B cell (primary cell): ENCODE data around the gene CSTA. TPM values are rescaled to one million over a fixed set of nuclear protein-coding genes. Genes with fewer than 3 reads are reported as not detected.

Experiments
- ATAC-seq: fragments of 200-7000 bp; cut with Tn5 transposase; one replicate; pipeline ENCODE4 v1.10.0; 2021; ENCODE audit warnings: low read depth, mild to moderate bottlenecking, moderate number of reproducible peaks, moderate library complexity
- CTCF ChIA-PET: fragments of 350-600 bp; sonication (Branson Sonifier 250); formaldehyde crosslinking; loops from one replicate; lab custom pipeline; 2021; ENCODE audit warnings: antibody characterized with exemption, inconsistent platforms; lab: Charles Lee
- POLR2A ChIA-PET: fragments of 350-600 bp; sonication (Branson Sonifier 250); formaldehyde crosslinking; loops from one replicate; lab custom pipeline; 2021; ENCODE audit warnings: antibody characterized with exemption; lab: Charles Lee
- DNase-seq: peaks from one replicate; pipeline ENCODE4 v3.0.0; 2013
- H2AFZ ChIP-seq: 2 replicates; pipeline ENCODE4 v1.6.1; 2012; ENCODE audit warnings: mild to moderate bottlenecking, low read depth, low read length; ENCODE audit not compliant: insufficient read depth, poor library complexity, severe bottlenecking
- H3K27ac ChIP-seq, 2 donors: 1 replicate in 1 of 2; 2 replicates in 1 of 2; pipeline ENCODE4 v1.5.1; 2012 to 2013; ENCODE audit warnings: low read length in 2 of 2, mild to moderate bottlenecking in 2 of 2, moderate library complexity in 1 of 2
- H3K27me3 ChIP-seq, 4 experiments: fragments of 200-600 bp in 1 of 4; sonication (generic) in 1 of 4; replicated peaks in 1 of 4; 1 replicate in 2 of 4; 2 replicates in 2 of 4; pipeline versions ENCODE4 v1.6.1 to v1.7.0; 2013 to 2016; ENCODE audit warnings: low read length in 3 of 4, mild to moderate bottlenecking in 2 of 4, mixed read lengths in 1 of 4, moderate library complexity in 1 of 4; ENCODE audit not compliant: insufficient read depth in 4 of 4, control insufficient read depth in 3 of 4; ENCODE audit errors: control extremely low read depth in 1 of 4
- H3K36me3 ChIP-seq, 2 experiments: replicated peaks in 1 of 2; 1 replicate in 1 of 2; 2 replicates in 1 of 2; pipeline versions ENCODE4 v1.6.1 to v1.7.1; 2013; ENCODE audit warnings: low read length in 1 of 2; ENCODE audit not compliant: insufficient read depth in 2 of 2, control insufficient read depth in 1 of 2; ENCODE audit errors: control extremely low read depth in 1 of 2, extremely low read depth in 1 of 2
- H3K4me1 ChIP-seq, 2 donors: fragments of 200-600 bp in 1 of 2; sonication (generic) in 1 of 2; 1 replicate in 1 of 2; 2 replicates in 1 of 2; pipeline versions ENCODE4 v1.5.1 to v1.6.1; 2013 to 2017; ENCODE audit warnings: low read length in 2 of 2; ENCODE audit not compliant: control insufficient read depth in 2 of 2, insufficient read depth in 2 of 2
- H3K4me2 ChIP-seq: replicated peaks from 2 replicates; pipeline ENCODE3; 2012; ENCODE audit warnings: mild to moderate bottlenecking, low read depth, low read length; ENCODE audit not compliant: poor library complexity, severe bottlenecking
- H3K4me3 ChIP-seq, 5 experiments: fragments of 200-600 bp in 1 of 5; sonication (generic) in 1 of 5; 1 replicate in 3 of 5; 2 replicates in 2 of 5; pipeline versions ENCODE4 v1.5.1 to v1.7.0; 2011 to 2016; ENCODE audit warnings: low read length in 4 of 5, mild to moderate bottlenecking in 4 of 5, low read depth in 2 of 5, control low read depth in 1 of 5, moderate library complexity in 1 of 5; ENCODE audit not compliant: insufficient read depth in 1 of 5; ENCODE audit errors: control extremely low read depth in 1 of 5, extremely low read depth in 1 of 5
- H3K79me2 ChIP-seq: fragments of 200-600 bp; sonication (generic); one replicate; pipeline ENCODE4 v1.6.0; 2016; ENCODE audit warnings: low read length; ENCODE audit not compliant: control insufficient read depth, insufficient read depth
- H3K9ac ChIP-seq: fragments of 200-600 bp; sonication (generic); 2 replicates; pipeline ENCODE4 v1.6.1; 2017; ENCODE audit warnings: mild to moderate bottlenecking, low read length, moderate library complexity
- H3K9me3 ChIP-seq, 3 donors: one replicate each; pipeline versions ENCODE4 v1.6.1 to v1.7.1; 2013; ENCODE audit warnings: low read length in 2 of 3; ENCODE audit not compliant: control insufficient read depth in 2 of 3, insufficient read depth in 1 of 3; ENCODE audit errors: control extremely low read depth in 1 of 3
- H4K20me1 ChIP-seq: 2 replicates; pipeline ENCODE4 v1.6.0; 2012; ENCODE audit warnings: mild to moderate bottlenecking, low read length; ENCODE audit not compliant: insufficient read depth, control insufficient read depth, poor library complexity, severe bottlenecking
- H3K27ac Mint-ChIP-seq: one replicate; pipeline ENCODE4 v1.8.0; 2021; ENCODE audit warnings: mixed read lengths
- H3K27me3 Mint-ChIP-seq: one replicate; pipeline ENCODE4 v1.8.0; 2021; ENCODE audit warnings: mixed read lengths
- H3K4me1 Mint-ChIP-seq: one replicate; pipeline ENCODE4 v1.8.0; 2021; ENCODE audit warnings: mixed read lengths
- H3K4me3 Mint-ChIP-seq: one replicate; pipeline ENCODE4 v1.8.0; 2021; ENCODE audit warnings: mixed read lengths
- H3K9me3 Mint-ChIP-seq: one replicate; pipeline ENCODE4 v1.8.0; 2022; ENCODE audit warnings: mixed read lengths; ENCODE audit not compliant: insufficient read depth
- EZH2 ChIP-seq: IDR thresholded peaks from 2 replicates; pipeline ENCODE4 v1.6.1; 2012; ENCODE audit warnings: borderline replicate concordance, low read depth, mild to moderate bottlenecking, moderate library complexity, low read length; ENCODE audit not compliant: insufficient read depth, poor library complexity, severe bottlenecking
- WGBS: methylation state at CpG from one replicate; pipeline ENCODE4 v1.1.5; 2013; ENCODE audit warnings: missing lambda C conversion rate; ENCODE audit not compliant: insufficient coverage; 5-methylcytosine and 5-hydroxymethylcytosine counted together
- intact Hi-C: fragments of 100-400 bp; cut with micrococcal nuclease; formaldehyde crosslinking; loops from one replicate; pipeline ENCODE4 v1.10.0; 2022
- polyA plus RNA-seq: library from polyadenylated mRNA; depleted of rRNA; stranded (reverse); fragments of >200 nt; gene quantifications from 2 replicates; pipeline ENCODE4 v1.2.3, GENCODE V29; 2012
- total RNA-seq, 2 donors: library from RNA; stranded (reverse); fragments of 120-200 nt in 1 of 2; gene quantifications; 1 replicate in 1 of 2; 2 replicates in 1 of 2; pipeline versions ENCODE4 v1.2.3 to v1.2.4, GENCODE V29; 2013 to 2022
- TF ChIP-seq, protein P1 (sequence below): fragments of 200-600 bp; IDR thresholded peaks from one replicate; pipeline ENCODE4 v1.8.0; 2022; ENCODE audit warnings: antibody characterized with exemption, mild to moderate bottlenecking

CSTA gene
- total and polyA plus RNA-seq, 2 donors (not counting 1 experiment from before 2014, with no cell fraction given), result 1.3 TPM; not detected in 1

DNA sequence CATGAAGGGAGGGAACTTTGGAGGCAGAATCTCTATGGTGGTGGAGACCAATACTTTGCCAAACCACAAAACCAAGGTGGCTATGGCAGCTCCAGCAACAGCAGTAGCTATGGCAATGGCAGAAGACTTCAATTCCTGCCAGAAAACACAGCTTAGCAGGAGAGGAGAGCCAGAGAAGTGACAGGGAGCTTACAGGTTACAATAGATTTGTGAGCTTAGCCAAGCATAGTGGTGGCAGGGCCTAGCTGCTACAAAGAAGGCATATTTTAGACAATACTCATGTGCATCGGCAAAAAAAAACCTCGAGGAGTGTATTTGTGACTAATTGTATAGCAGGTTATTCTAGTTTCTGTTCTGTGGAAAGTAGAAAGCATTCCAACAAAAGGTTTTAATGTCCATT is 6.4 kb upstream of the CSTA start:
- ChIA-PET POLR2A (no interaction called here), CTCF (interaction anchor here (0.7 kb wide), 1 partner anchor 12 kb away, joined by 5 read pairs; no protein-coding TSS in a partner anchor)
- Mint-ChIP-seq H3K4me3 (no peak overlapping the region), H3K9me3 (peaks cover 11% of the 10 kb centered on the region), H3K4me1 (no peaks in the 10 kb centered on the region), H3K27ac (no peak overlapping the region), H3K27me3 (peaks cover 14% of the 10 kb centered on the region)
- Histone ChIP-seq H3K4me3 (no peak overlapping the region), H3K79me2 (no peaks in the 10 kb centered on the region), H3K9ac (no peak overlapping the region), H3K27ac (no peak overlapping the region), H4K20me1 (no peaks in the 10 kb centered on the region), H3K27me3 (no peaks in the 10 kb centered on the region), H2AFZ (no peak overlapping the region), H3K4me2 (no peak overlapping the region), H3K36me3 (no peaks in the 10 kb centered on the region), H3K9me3 (peaks cover 0 to 13% (median 3%) of the 10 kb centered on the region in 3 donors), H3K4me1 (no peaks in the 10 kb centered on the region)
- no CpG with 5 or more reads among the region's 2 CpGs for WGBS
- intact Hi-C loops, result no loop called here
- ATAC-seq (no peak), DNase-seq (no peak)
- TF ChIP-seq, protein P1, sequence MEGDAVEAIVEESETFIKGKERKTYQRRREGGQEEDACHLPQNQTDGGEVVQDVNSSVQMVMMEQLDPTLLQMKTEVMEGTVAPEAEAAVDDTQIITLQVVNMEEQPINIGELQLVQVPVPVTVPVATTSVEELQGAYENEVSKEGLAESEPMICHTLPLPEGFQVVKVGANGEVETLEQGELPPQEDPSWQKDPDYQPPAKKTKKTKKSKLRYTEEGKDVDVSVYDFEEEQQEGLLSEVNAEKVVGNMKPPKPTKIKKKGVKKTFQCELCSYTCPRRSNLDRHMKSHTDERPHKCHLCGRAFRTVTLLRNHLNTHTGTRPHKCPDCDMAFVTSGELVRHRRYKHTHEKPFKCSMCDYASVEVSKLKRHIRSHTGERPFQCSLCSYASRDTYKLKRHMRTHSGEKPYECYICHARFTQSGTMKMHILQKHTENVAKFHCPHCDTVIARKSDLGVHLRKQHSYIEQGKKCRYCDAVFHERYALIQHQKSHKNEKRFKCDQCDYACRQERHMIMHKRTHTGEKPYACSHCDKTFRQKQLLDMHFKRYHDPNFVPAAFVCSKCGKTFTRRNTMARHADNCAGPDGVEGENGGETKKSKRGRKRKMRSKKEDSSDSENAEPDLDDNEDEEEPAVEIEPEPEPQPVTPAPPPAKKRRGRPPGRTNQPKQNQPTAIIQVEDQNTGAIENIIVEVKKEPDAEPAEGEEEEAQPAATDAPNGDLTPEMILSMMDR, result no peak
- TF ChIP-seq EZH2, result no peak

DNA sequence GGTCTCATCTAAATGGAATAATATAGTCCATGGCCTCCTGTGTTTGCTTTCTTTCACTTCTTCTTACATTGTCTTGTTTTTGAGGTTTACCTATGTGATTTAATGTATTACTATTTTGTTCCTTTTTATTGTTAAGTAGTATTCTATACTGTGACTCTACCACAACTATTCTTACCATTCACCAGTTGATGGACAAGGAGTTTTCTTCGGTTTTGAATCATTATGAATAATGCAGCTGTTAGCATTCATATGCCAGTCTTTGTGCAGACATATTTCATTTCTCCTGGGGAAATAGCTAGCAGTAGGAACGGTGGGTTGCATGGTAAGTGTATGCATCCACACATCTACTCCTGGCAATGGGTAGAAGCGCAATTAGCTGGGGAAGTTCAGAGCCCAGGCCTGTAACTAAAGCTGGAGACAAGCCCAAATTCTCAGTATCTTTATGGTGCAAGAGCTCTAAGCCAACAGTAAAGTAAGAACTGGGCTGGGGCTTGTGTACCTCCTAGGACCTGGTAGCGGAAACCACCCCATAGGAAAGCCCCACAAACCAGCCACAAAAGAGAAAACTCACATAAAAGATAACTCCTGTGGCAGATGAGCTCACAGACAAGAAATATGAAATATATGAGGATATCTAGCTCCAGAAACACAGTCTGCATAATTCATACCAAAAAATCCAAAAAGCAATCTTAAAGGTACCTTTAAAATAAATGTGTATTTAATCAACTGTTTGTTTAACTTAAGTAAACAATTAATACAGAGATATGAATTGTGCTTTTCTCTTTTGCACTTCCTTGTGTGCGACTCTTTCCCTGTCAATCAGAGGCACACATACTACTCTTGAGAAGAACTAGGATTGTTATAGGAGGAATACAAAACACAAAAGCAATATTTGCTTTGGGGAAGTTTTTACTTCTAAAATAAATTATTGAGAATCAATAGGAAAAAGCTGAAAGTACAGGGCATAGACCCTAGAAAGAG is 2.7 kb upstream of the CSTA start:
- TF ChIP-seq EZH2, result no peak
- TF ChIP-seq, protein P1, result no peak
- 100% methylated on average over 1 of the region's 5 CpGs for WGBS
- Histone ChIP-seq H3K4me3 (no peak overlapping the region), H3K4me2 (no peak overlapping the region), H3K9ac (no peak overlapping the region), H2AFZ (no peak overlapping the region), H3K4me1 (no peaks in the 10 kb centered on the region), H4K20me1 (no peaks in the 10 kb centered on the region), H3K79me2 (no peaks in the 10 kb centered on the region), H3K36me3 (no peaks in the 10 kb centered on the region), H3K27me3 (no peaks in the 10 kb centered on the region), H3K9me3 (peaks cover 0 to 13% (median 3%) of the 10 kb centered on the region in 3 donors), H3K27ac (no peak overlapping the region)
- no peak for ATAC-seq
- no peak for DNase-seq
- H3K27me3 Mint-ChIP-seq, result peaks cover 4% of the 10 kb centered on the region
- H3K4me3 Mint-ChIP-seq, result no peak overlapping the region
- no peak overlapping the region for H3K27ac Mint-ChIP-seq
- no peaks in the 10 kb centered on the region for H3K4me1 Mint-ChIP-seq
- peaks cover 11% of the 10 kb centered on the region for H3K9me3 Mint-ChIP-seq
- POLR2A ChIA-PET, result no interaction called here
- intact Hi-C loops, result no loop called here
- CTCF ChIA-PET, result no interaction called here
